HepG2 (cell line): ENCODE results near the gene TTC23L. TPM values are rescaled to one million over a fixed set of nuclear protein-coding genes. Genes with fewer than 3 reads are reported as not detected.

Experiments used
- ATAD3A ChIP-seq: sonication (generic); formaldehyde crosslinking; IDR thresholded peaks from 2 replicates; pipeline ENCODE4 v1.4.0; 2020; ENCODE audit warnings: missing genetic modification reagents
- DMTF1 ChIP-seq: sonication (generic); formaldehyde crosslinking; IDR thresholded peaks from 2 replicates; pipeline ENCODE4 v1.4.0; 2020; ENCODE audit warnings: mild to moderate bottlenecking, missing genetic modification reagents
- GLI4 ChIP-seq: sonication (generic); formaldehyde crosslinking; IDR thresholded peaks from 2 replicates; pipeline ENCODE4 v1.5.1; 2020; ENCODE audit warnings: missing genetic modification reagents, mild to moderate bottlenecking, moderate library complexity, borderline replicate concordance
- KDM5B ChIP-seq: sonication (generic); formaldehyde crosslinking; IDR thresholded peaks from 2 replicates; pipeline ENCODE4 v1.4.0; 2020; ENCODE audit warnings: missing genetic modification reagents, mild to moderate bottlenecking, borderline replicate concordance
- KLF12 ChIP-seq: sonication (generic); formaldehyde crosslinking; IDR thresholded peaks from 2 replicates; pipeline ENCODE4 v1.4.0; 2020; ENCODE audit warnings: missing genetic modification reagents, borderline replicate concordance
- KMT2B ChIP-seq: IDR thresholded peaks from 2 replicates; pipeline ENCODE4 v1.6.1; 2016; ENCODE audit warnings: missing genetic modification reagents, missing compliant biosample characterization
- LCORL ChIP-seq, 2 experiments: fragments of 450-650 bp in 1 of 2; sonication (generic) in 1 of 2; formaldehyde crosslinking in 1 of 2; IDR thresholded peaks; 2 replicates each; pipeline versions ENCODE4 v1.5.0 to v1.6.1; 2017 to 2020; ENCODE audit warnings: antibody characterized with exemption in 1 of 2, missing genetic modification reagents in 1 of 2
- NFRKB ChIP-seq: fragments of 450-650 bp; IDR thresholded peaks from 2 replicates; pipeline ENCODE4 v1.6.1; 2017
- NR0B2 ChIP-seq: sonication (generic); formaldehyde crosslinking; IDR thresholded peaks from 2 replicates; pipeline ENCODE4 v1.4.0; 2020; ENCODE audit warnings: mild to moderate bottlenecking, missing genetic modification reagents
- PHF20 ChIP-seq: sonication (generic); formaldehyde crosslinking; IDR thresholded peaks from 2 replicates; pipeline ENCODE4 v1.5.0; 2020; ENCODE audit warnings: mild to moderate bottlenecking, missing genetic modification reagents
- SALL2 ChIP-seq: sonication (generic); formaldehyde crosslinking; IDR thresholded peaks from 2 replicates; pipeline ENCODE4 v1.8.1; 2023; ENCODE audit warnings: mild to moderate bottlenecking, missing genetic modification reagents, inconsistent platforms
- SPEN ChIP-seq: sonication (generic); formaldehyde crosslinking; IDR thresholded peaks from 2 replicates; pipeline ENCODE4 v1.5.1; 2020; ENCODE audit warnings: low read depth, mild to moderate bottlenecking, missing genetic modification reagents
- TFDP2 ChIP-seq: sonication (generic); formaldehyde crosslinking; IDR thresholded peaks from 2 replicates; pipeline ENCODE4 v1.4.0; 2020; ENCODE audit warnings: missing genetic modification reagents
- ZBTB43 ChIP-seq: sonication (generic); formaldehyde crosslinking; conservative IDR thresholded peaks from 2 replicates; pipeline ENCODE4 v1.4.0; 2020; ENCODE audit warnings: missing genetic modification reagents
- ZNF264 ChIP-seq: sonication (generic); formaldehyde crosslinking; IDR thresholded peaks from 2 replicates; pipeline ENCODE4 v1.4.0; 2020; ENCODE audit warnings: missing genetic modification reagents
- ZNF280D ChIP-seq: sonication (generic); formaldehyde crosslinking; IDR thresholded peaks from 2 replicates; pipeline ENCODE4 v1.5.1; 2020; ENCODE audit warnings: mild to moderate bottlenecking, missing genetic modification reagents
- ZNF691 ChIP-seq: sonication (generic); formaldehyde crosslinking; IDR thresholded peaks from 2 replicates; pipeline ENCODE4 v1.4.0; 2020; ENCODE audit warnings: missing genetic modification reagents, low read depth, mild to moderate bottlenecking, borderline replicate concordance
- ZNF724P ChIP-seq: sonication (generic); formaldehyde crosslinking; IDR thresholded peaks from 2 replicates; pipeline ENCODE4 v1.8.0; 2022; ENCODE audit warnings: missing genetic modification reagents, borderline replicate concordance
- polyA plus RNA-seq, 8 experiments: library from polyadenylated mRNA; depleted of rRNA in 3 of 8; stranded (reverse) in 7 of 8; unstranded in 1 of 8; fragments of >200 nt; fragmentation: Illumina TruSeq in 4 of 8; extraction: Trizol in 4 of 8; gene quantifications; 2 replicates each; pipeline versions ENCODE4 v1.2.1 to v1.2.3, GENCODE V29; 2011 to 2016; ENCODE audit warnings: low read depth in 4 of 8, missing spikeins in 1 of 8, mixed read lengths in 1 of 8; ENCODE audit not compliant: insufficient read depth in 1 of 8
- total RNA-seq, 5 experiments: library from RNA; depleted of rRNA; stranded (reverse); fragments of >200 nt; fragmentation: Illumina TruSeq; extraction: Trizol; gene quantifications; 2 replicates each; pipeline ENCODE4 v1.2.3, GENCODE V29; 2016; ENCODE audit warnings: low read depth in 1 of 5

The TTC23L gene
- total and polyA plus RNA-seq, 2 of the 13 experiments (the other 11 are each of a cell fraction or from before 2014, with no cell fraction given): 0.37 to 1.4 TPM

- TF ChIP-seq KMT2B (CRISPR knock-in tag) (peak; percentile 99), NR0B2 (peak; percentile 78; the same call in 1 of the 2 replicates), GLI4 (CRISPR knock-in tag) (no peak), ATAD3A (no peak), KDM5B (CRISPR knock-in tag) (peak; percentile 66; the same call in 1 of the 2 replicates), ZNF691 (CRISPR knock-in tag) (peak; percentile 77; the same call in 1 of the 2 replicates), PHF20 (CRISPR knock-in tag) (peak; percentile 98), ZBTB43 (CRISPR knock-in tag) (peak; percentile 47), LCORL (IDR thresholded peaks at IDR 0.05) (no peak), LCORL (CRISPR knock-in tag; IDR thresholded peaks at IDR 0.05) (peak; percentile 80; the same call in 1 of the 2 replicates), ZNF724P (CRISPR knock-in tag) (0 out of 2 replicates have a peak, but pooled peaks have one; percentile 16), DMTF1 (CRISPR knock-in tag) (peak; percentile 62; the same call in 1 of the 2 replicates), SALL2 (peak; percentile 74; the same call in 1 of the 2 replicates), KLF12 (CRISPR knock-in tag) (peak; percentile 46; the same call in 1 of the 2 replicates), TFDP2 (peak; percentile 95), ZNF264 (CRISPR knock-in tag) (0 out of 2 replicates have a peak, but pooled peaks have one; percentile 16), ZNF280D (CRISPR knock-in tag) (peak; percentile 75; the same call in 1 of the 2 replicates), NFRKB (peak; percentile 88), SPEN (CRISPR knock-in tag) (peak; percentile 98)
Observed at GRCh38 chr5:34915139-34915855, 76.3 kb downstream of the TTC23L start, which contains the start of the genes BRIX1 and RAD1 (continued).
